HG03575 (cell line): Measurements from ENCODE around the gene PXN.
"Not testable (repeated sequence)": the region's sequence is repeated elsewhere in the genome, so short reads cannot be mapped to it uniquely, and the experiment has no call there.

ENCODE experiments used
- ATAC-seq: cut with Tn5 transposase; IDR thresholded peaks from one replicate; pipeline ENCODE4 v1.9.1; 2021; ENCODE audit not compliant: unreplicated experiment, insufficient number of reproducible peaks, low FRiP score; ENCODE audit errors: extremely low read depth

Gene PXN

GRCh38 chr12:120214626-120215356 lies 50.7 kb downstream of the PXN start:
- ATAC-seq: no peak

GRCh38 chr12:120213758-120214157 lies 51.8 kb downstream of the PXN start:
- no peak for ATAC-seq

- ATAC-seq: not testable (repeated sequence)
Observed at GRCh38 chr12:120213182-120213581, 52.3 kb downstream of the PXN start.

GRCh38 chr12:120212301-120212700 lies 53.2 kb downstream of the PXN start:
- no peak for ATAC-seq

GRCh38 chr12:120211904-120212283 lies 53.6 kb downstream of the PXN start:
- ATAC-seq: no peak

- no peak for ATAC-seq
Observed at GRCh38 chr12:120211243-120211903, 54.2 kb downstream of the PXN start.

- no peak for ATAC-seq
Observed at GRCh38 chr12:120209851-120210250, 55.7 kb downstream of the PXN start.

GRCh38 chr12:120207227-120207626 lies 58.3 kb downstream of the PXN start:
- ATAC-seq: no peak

- not testable (repeated sequence) for ATAC-seq
Observed at GRCh38 chr12:120206781-120207180, 58.7 kb downstream of the PXN start.

- no peak for ATAC-seq
Observed at GRCh38 chr12:120206228-120206627, 59.3 kb downstream of the PXN start.

- no peak for ATAC-seq
Observed at GRCh38 chr12:120204171-120204570, 61.4 kb downstream of the PXN start.

GRCh38 chr12:120200364-120200800 lies 65.1 kb downstream of the PXN start:
- ATAC-seq: no peak

- no peak for ATAC-seq
Observed at GRCh38 chr12:120199595-120200306, 65.8 kb downstream of the PXN start.

GRCh38 chr12:120199025-120199424 lies 66.5 kb downstream of the PXN start:
- ATAC-seq: no peak

- ATAC-seq: no peak
Observed at GRCh38 chr12:120197542-120197887, 68.0 kb downstream of the PXN start.

GRCh38 chr12:120196817-120197541 lies 68.6 kb downstream of the PXN start:
- ATAC-seq: not testable (repeated sequence)

GRCh38 chr12:120196363-120196762 lies 69.2 kb downstream of the PXN start:
- ATAC-seq: no peak

GRCh38 chr12:120194534-120195395 lies 70.8 kb downstream of the PXN start, which contains the start of gene GCN1:
GCN1 (minus strand) TSS chr12:120194715; CDS start chr12:120194697, 18 bp downstream.
- no peak for ATAC-seq

GRCh38 chr12:120194226-120194533 lies 71.3 kb downstream of the PXN start:
- no peak for ATAC-seq
